GM19193 (cell line): ENCODE results near the gene IRF8.

Experiments used
- POLR2A ChIP-seq: IDR thresholded peaks from 4 replicates; pipeline ENCODE4 v1.6.1; 2011; ENCODE audit not compliant: insufficient read depth, insufficient read length; ENCODE audit errors: extremely low read depth

IRF8 gene

GRCh38 chr16:85950136-85950918 lies 51.4 kb downstream of the IRF8 start:
- TF ChIP-seq POLR2A = no peak

- TF ChIP-seq POLR2A = no peak
Observed at GRCh38 chr16:85952197-85952596, 53.2 kb downstream of the IRF8 start.

- no peak for TF ChIP-seq POLR2A
Observed at GRCh38 chr16:85952811-85953210, 53.8 kb downstream of the IRF8 start.

GRCh38 chr16:85954927-85955519 lies 56.1 kb downstream of the IRF8 start:
- no peak for TF ChIP-seq POLR2A

GRCh38 chr16:85955566-85955965 lies 56.6 kb downstream of the IRF8 start:
- no peak for TF ChIP-seq POLR2A

- no peak for TF ChIP-seq POLR2A
Observed at GRCh38 chr16:85956426-85956825, 57.5 kb downstream of the IRF8 start.

GRCh38 chr16:85958731-85959130 lies 59.8 kb downstream of the IRF8 start:
- TF ChIP-seq POLR2A = no peak

GRCh38 chr16:85959686-85960085 lies 60.7 kb downstream of the IRF8 start:
- TF ChIP-seq POLR2A = no peak

- TF ChIP-seq POLR2A = no peak
Observed at GRCh38 chr16:85960486-85961046, 61.6 kb downstream of the IRF8 start.

GRCh38 chr16:85961988-85962915 lies 63.3 kb downstream of the IRF8 start:
- TF ChIP-seq POLR2A = no peak

- TF ChIP-seq POLR2A = no peak
Observed at GRCh38 chr16:85963753-85964285, 64.9 kb downstream of the IRF8 start.

- no peak for TF ChIP-seq POLR2A
Observed at GRCh38 chr16:85965125-85965524, 66.2 kb downstream of the IRF8 start.

- no peak for TF ChIP-seq POLR2A
Observed at GRCh38 chr16:85967111-85967510, 68.1 kb downstream of the IRF8 start.

GRCh38 chr16:85968041-85968920 lies 69.3 kb downstream of the IRF8 start:
- TF ChIP-seq POLR2A = no peak
